HepG2 (cell line): ENCODE measurements around the gene HCK.

Experiments
- ETV6 ChIP-seq: sonication (generic); formaldehyde crosslinking; conservative IDR thresholded peaks from 2 replicates; pipeline ENCODE4 v1.4.0; 2020; ENCODE audit warnings: missing genetic modification reagents
- PCBP1 ChIP-seq: fragments of 200-400 bp; formaldehyde crosslinking; IDR thresholded peaks from 2 replicates; pipeline ENCODE4 v1.6.1; 2017; ENCODE audit warnings: mild to moderate bottlenecking, low read depth, low read length, borderline replicate concordance
- POLR2A ChIP-seq, 2 experiments: IDR thresholded peaks; 2 replicates each; pipeline ENCODE4 v1.6.1; 2011; ENCODE audit warnings: low read depth in 2 of 2, low read length in 2 of 2, mild to moderate bottlenecking in 1 of 2, moderate library complexity in 1 of 2; ENCODE audit not compliant: insufficient read depth in 1 of 2
- SUZ12 ChIP-seq: fragments of 150-350 bp; IDR thresholded peaks from 2 replicates; pipeline ENCODE4 v1.6.1; 2014; ENCODE audit warnings: low read depth, low read length
- THAP9 ChIP-seq: sonication (generic); formaldehyde crosslinking; IDR thresholded peaks from 2 replicates; pipeline ENCODE4; 2020; ENCODE audit warnings: missing genetic modification reagents, mild to moderate bottlenecking, borderline replicate concordance
- XBP1 ChIP-seq: sonication (generic); formaldehyde crosslinking; IDR thresholded peaks from 2 replicates; pipeline ENCODE4 v1.5.0; 2020; ENCODE audit warnings: missing genetic modification reagents
- ZBTB1 ChIP-seq: sonication (generic); formaldehyde crosslinking; IDR thresholded peaks from 2 replicates; pipeline ENCODE4 v1.4.0; 2020; ENCODE audit warnings: missing genetic modification reagents, borderline replicate concordance
- ZNF274 ChIP-seq: sonication (generic); formaldehyde crosslinking; IDR thresholded peaks from 2 replicates; pipeline ENCODE4 v1.5.1; 2020; ENCODE audit warnings: mild to moderate bottlenecking, missing genetic modification reagents
- ZNF720 ChIP-seq: sonication (generic); formaldehyde crosslinking; IDR thresholded peaks from 2 replicates; pipeline ENCODE4 v1.4.0; 2020; ENCODE audit warnings: missing genetic modification reagents
- TF ChIP-seq, protein P1 (sequence below): sonication (generic); formaldehyde crosslinking; IDR thresholded peaks from 2 replicates; pipeline ENCODE4 v1.4.0; 2020; ENCODE audit warnings: missing genetic modification reagents

DNA sequence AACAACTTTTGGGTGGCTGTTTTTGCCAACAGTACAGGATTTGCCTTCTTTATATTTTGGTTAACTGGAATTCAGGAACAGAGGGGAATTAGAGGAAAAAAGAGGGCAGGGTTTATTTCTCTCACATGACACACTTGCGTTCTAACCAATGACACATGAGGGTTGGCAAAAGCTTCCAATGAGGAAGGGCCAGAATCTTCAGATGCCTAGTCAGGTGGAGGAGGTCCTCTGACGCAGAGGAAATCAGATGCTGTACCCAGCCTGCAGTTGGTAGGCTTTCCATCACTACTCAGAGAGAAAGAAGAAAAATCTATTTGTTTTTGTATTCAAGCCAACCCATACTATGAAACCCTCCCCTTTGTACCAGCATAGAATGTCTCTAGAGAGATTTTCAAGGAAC lies 78.3 kb downstream of the HCK start:
- no peak for TF ChIP-seq ETV6 (CRISPR knock-in tag)
- TF ChIP-seq ZNF720: no peak
- TF ChIP-seq POLR2A (IDR thresholded peaks at IDR 0.05; ENCODE audit: insufficient read depth in 1 of 2, low read depth in 2 of 2, low read length in 2 of 2): no peak
- TF ChIP-seq ZNF274: no peak
- TF ChIP-seq XBP1 (CRISPR knock-in tag): no peak
- TF ChIP-seq PCBP1: no peak
- TF ChIP-seq, protein P1, sequence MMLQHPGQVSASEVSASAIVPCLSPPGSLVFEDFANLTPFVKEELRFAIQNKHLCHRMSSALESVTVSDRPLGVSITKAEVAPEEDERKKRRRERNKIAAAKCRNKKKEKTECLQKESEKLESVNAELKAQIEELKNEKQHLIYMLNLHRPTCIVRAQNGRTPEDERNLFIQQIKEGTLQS (CRISPR knock-in tag): no peak
- TF ChIP-seq ZBTB1 (CRISPR knock-in tag): no peak
- TF ChIP-seq SUZ12: no peak
- TF ChIP-seq THAP9 (CRISPR knock-in tag): no peak
